H9 (cell line): ENCODE measurements around the gene ZCCHC13. TPM values are rescaled to one million over a fixed set of nuclear protein-coding genes. Genes with fewer than 3 reads are reported as not detected.

Experiments used
- DNase-seq: peaks from one replicate; pipeline ENCODE4 v3.0.0-alpha.2; 2017
- H2AFZ ChIP-seq: one replicate; pipeline ENCODE4 v1.6.1; 2013; ENCODE audit warnings: mild to moderate bottlenecking, low read length, control low read depth, moderate library complexity
- H2AK5ac ChIP-seq: 2 replicates; pipeline ENCODE4 v1.6.1; 2013; ENCODE audit warnings: low read length, control low read depth, mixed read lengths; ENCODE audit not compliant: insufficient read length
- H2BK120ac ChIP-seq: one replicate; pipeline ENCODE4 v1.6.1; 2013; ENCODE audit warnings: low read depth, mild to moderate bottlenecking, low read length, control low read depth, inconsistent platforms; ENCODE audit not compliant: poor library complexity, severe bottlenecking
- H2BK12ac ChIP-seq: 2 replicates; pipeline ENCODE4 v1.6.1; 2013; ENCODE audit warnings: low read length, control low read depth, mixed read lengths, low read depth; ENCODE audit not compliant: insufficient read length
- H2BK15ac ChIP-seq: 2 replicates; pipeline ENCODE4 v1.6.1; 2013; ENCODE audit warnings: low read depth, low read length, control low read depth
- H2BK20ac ChIP-seq: one replicate; pipeline ENCODE4 v1.6.1; 2013; ENCODE audit warnings: low read depth, mild to moderate bottlenecking, low read length, control low read depth, inconsistent platforms; ENCODE audit not compliant: poor library complexity, severe bottlenecking
- H2BK5ac ChIP-seq: 2 replicates; pipeline ENCODE4 v1.6.1; 2013; ENCODE audit warnings: low read length, control low read depth, mixed read lengths; ENCODE audit not compliant: insufficient read length
- H3K14ac ChIP-seq: 2 replicates; pipeline ENCODE4 v1.6.1; 2013; ENCODE audit warnings: low read length, control low read depth; ENCODE audit not compliant: insufficient read depth
- H3K18ac ChIP-seq: 2 replicates; pipeline ENCODE4 v1.6.1; 2013; ENCODE audit warnings: low read depth, mild to moderate bottlenecking, mixed read lengths, low read length, control low read depth; ENCODE audit not compliant: insufficient read length
- H3K23ac ChIP-seq: 2 replicates; pipeline ENCODE4 v1.6.1; 2013; ENCODE audit warnings: low read length, control low read depth, mixed read lengths, low read depth; ENCODE audit not compliant: insufficient read length
- H3K23me2 ChIP-seq: 2 replicates; pipeline ENCODE4 v1.6.1; 2013; ENCODE audit warnings: low read depth, mild to moderate bottlenecking, mixed read lengths, low read length, control low read depth; ENCODE audit not compliant: insufficient read length, poor library complexity, severe bottlenecking
- H3K27ac ChIP-seq: 2 replicates; pipeline ENCODE4 v1.5.1; 2013; ENCODE audit warnings: low read length, control low read depth, mixed read lengths, low read depth; ENCODE audit not compliant: insufficient read length
- H3K27me3 ChIP-seq: 2 replicates; pipeline ENCODE4 v1.6.1; 2013; ENCODE audit warnings: low read length, control low read depth, inconsistent platforms; ENCODE audit not compliant: insufficient read depth
- H3K4ac ChIP-seq: 2 replicates; pipeline ENCODE4 v1.6.1; 2013; ENCODE audit warnings: low read depth, mild to moderate bottlenecking, control low read depth, inconsistent platforms, low read length, moderate library complexity
- H3K4me1 ChIP-seq: 2 replicates; pipeline ENCODE4 v1.6.1; 2013; ENCODE audit warnings: low read length, control low read depth, inconsistent platforms; ENCODE audit not compliant: insufficient read depth
- H3K4me2 ChIP-seq: 2 replicates; pipeline ENCODE4 v1.6.1; 2013; ENCODE audit warnings: low read length, control low read depth, mixed read lengths; ENCODE audit not compliant: insufficient read length, insufficient read depth
- H3K56ac ChIP-seq: 2 replicates; pipeline ENCODE4 v1.6.1; 2013; ENCODE audit warnings: low read depth, mild to moderate bottlenecking, mixed read lengths, low read length, control low read depth; ENCODE audit not compliant: insufficient read length
- H3K79me1 ChIP-seq: 2 replicates; pipeline ENCODE4 v1.6.1; 2013; ENCODE audit warnings: low read depth, mild to moderate bottlenecking, moderate library complexity, low read length, control low read depth, inconsistent platforms; ENCODE audit not compliant: insufficient read depth, poor library complexity, severe bottlenecking
- H3K79me2 ChIP-seq: 2 replicates; pipeline ENCODE4 v1.6.1; 2013; ENCODE audit warnings: low read length, control low read depth, inconsistent platforms; ENCODE audit not compliant: insufficient read depth
- H3K9ac ChIP-seq: 2 replicates; pipeline ENCODE4 v1.6.1; 2013; ENCODE audit warnings: low read length, control low read depth, mixed read lengths; ENCODE audit not compliant: insufficient read length; ENCODE audit errors: extremely low read depth
- H3K9me3 ChIP-seq: one replicate; pipeline ENCODE4 v1.6.1; 2013; ENCODE audit warnings: low read depth, low read length, inconsistent platforms; ENCODE audit not compliant: control insufficient read depth
- H3T11ph ChIP-seq: one replicate; pipeline ENCODE4 v1.6.1; 2013; ENCODE audit warnings: mild to moderate bottlenecking, low read length, control low read depth, inconsistent platforms
- H4K20me1 ChIP-seq: one replicate; pipeline ENCODE4 v1.6.1; 2013; ENCODE audit not compliant: control insufficient read depth, insufficient read length, insufficient read depth
- H4K5ac ChIP-seq: 2 replicates; pipeline ENCODE4 v1.6.1; 2013; ENCODE audit warnings: low read depth, mild to moderate bottlenecking, mixed read lengths, low read length, control low read depth; ENCODE audit not compliant: insufficient read length
- H4K8ac ChIP-seq: replicated peaks from 2 replicates; pipeline ENCODE4 v1.6.1; 2013; ENCODE audit warnings: low read length, control low read depth, mixed read lengths, low read depth; ENCODE audit not compliant: insufficient read length
- H4K91ac ChIP-seq: 2 replicates; pipeline ENCODE4 v1.6.1; 2013; ENCODE audit warnings: low read depth, mild to moderate bottlenecking, moderate library complexity, mixed read lengths, low read length, control low read depth; ENCODE audit not compliant: insufficient read length
- H3K27ac Mint-ChIP-seq, 3 experiments: 2 replicates in 2 of 3; 3 replicates in 1 of 3; pipeline ENCODE4 v1.8.0; 2020 to 2021; ENCODE audit warnings: mixed read lengths in 3 of 3, mild to moderate bottlenecking in 1 of 3, moderate library complexity in 1 of 3
- H3K27me3 Mint-ChIP-seq: 2 replicates; pipeline ENCODE4 v1.8.0; 2021; ENCODE audit warnings: low read depth, mild to moderate bottlenecking, moderate library complexity, mixed read lengths
- H3K36me3 Mint-ChIP-seq, 3 experiments: 2 replicates in 2 of 3; 3 replicates in 1 of 3; pipeline ENCODE4 v1.8.0; 2020 to 2021; ENCODE audit warnings: low read depth in 3 of 3, mixed read lengths in 3 of 3; ENCODE audit not compliant: insufficient read depth in 1 of 3
- H3K4me1 Mint-ChIP-seq, 2 experiments: 2 replicates each; pipeline ENCODE4 v1.8.0; 2020; ENCODE audit warnings: mixed read lengths in 2 of 2
- H3K4me3 Mint-ChIP-seq, 2 experiments: 2 replicates in 1 of 2; 3 replicates in 1 of 2; pipeline ENCODE4 v1.8.0; 2020 to 2021; ENCODE audit warnings: mild to moderate bottlenecking in 2 of 2, mixed read lengths in 2 of 2, moderate library complexity in 1 of 2
- H3K9me3 Mint-ChIP-seq, 2 experiments: 2 replicates in 1 of 2; 3 replicates in 1 of 2; pipeline ENCODE4 v1.8.0; 2020; ENCODE audit warnings: mild to moderate bottlenecking in 2 of 2, mixed read lengths in 2 of 2, moderate library complexity in 1 of 2
- WGBS: extraction: QIAGEN DNeasy Blood & Tissue Kit; methylation state at CpG from one replicate; pipeline ENCODE4 v1.1.7; 2013; ENCODE audit warnings: missing lambda C conversion rate, low lambda C conversion rate, mixed read lengths; ENCODE audit not compliant: insufficient read length; ENCODE audit errors: extremely low coverage; 5-methylcytosine and 5-hydroxymethylcytosine counted together
- total RNA-seq: library from RNA; stranded (reverse); gene quantifications from 2 replicates; pipeline ENCODE4 v1.2.1, GENCODE V29; 2021
- TF ChIP-seq, protein P1 (sequence below): fragments of 200-600 bp; sonication (generic); conservative IDR thresholded peaks from 3 replicates; pipeline ENCODE4 v1.8.0; 2021; ENCODE audit warnings: antibody characterized with exemption, mild to moderate bottlenecking

The ZCCHC13 gene
- total RNA-seq, 1 experiment from 2014 or later = not detected

DNA sequence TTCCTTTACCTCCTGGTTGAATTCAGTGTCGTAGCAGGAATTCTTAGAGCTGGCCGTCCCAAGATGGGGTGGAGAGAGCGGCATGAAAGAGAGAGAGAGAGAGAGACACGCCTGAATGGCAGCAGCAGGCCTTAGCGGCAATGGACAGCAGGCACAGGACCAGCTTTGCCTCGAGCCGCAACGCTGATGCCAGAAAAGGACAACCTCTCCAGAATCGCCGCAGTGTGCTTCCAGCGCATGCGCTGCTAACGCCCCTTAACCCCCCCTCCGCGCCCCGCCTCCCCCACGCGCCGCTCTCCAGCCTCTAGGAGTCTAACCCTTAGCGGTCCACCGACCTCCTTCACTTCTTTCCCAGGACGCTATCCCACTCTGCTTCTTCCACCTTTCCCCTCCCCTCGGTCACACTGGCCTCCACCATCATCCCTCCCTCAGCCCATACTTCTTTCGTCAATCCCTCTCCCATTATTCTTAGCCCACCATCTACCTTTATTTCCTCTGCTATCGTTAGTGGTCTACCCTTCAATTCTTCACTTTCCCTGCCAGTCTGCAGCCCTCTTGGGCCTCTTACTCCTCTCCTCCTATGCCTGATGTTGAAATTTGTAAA is 10.5 kb upstream of the ZCCHC13 start:
- Histone ChIP-seq H3K9me3 (no peaks in the 10 kb centered on the region), H3T11ph (no peak overlapping the region), H3K4me1 (no peaks in the 10 kb centered on the region), H3K14ac (peak overlapping the region; percentile 65), H2BK20ac (no peak overlapping the region), H2BK5ac (no peak overlapping the region), H3K27me3 (no peaks in the 10 kb centered on the region), H2AFZ (no peak overlapping the region), H4K91ac (no peak overlapping the region), H3K23ac (no peak overlapping the region), H2BK12ac (no peak overlapping the region), H2BK15ac (no peak overlapping the region), H4K5ac (no peak overlapping the region), H3K79me2 (peaks cover 18% of the 10 kb centered on the region; the same call in 1 of the 2 replicates), H3K4ac (no peak overlapping the region), H3K56ac (no peak overlapping the region), H2BK120ac (no peak overlapping the region), H3K4me2 (peak overlapping the region; percentile 86), H3K79me1 (no peaks in the 10 kb centered on the region), H3K23me2 (peaks cover 5% of the 10 kb centered on the region), H3K27ac (peak overlapping the region; percentile 93), H3K18ac (peak overlapping the region; percentile 82), H4K20me1 (no peaks in the 10 kb centered on the region), H2AK5ac (no peak overlapping the region), H4K8ac (no peak overlapping the region), H3K9ac (peak overlapping the region; percentile 92)
- TF ChIP-seq, protein P1, sequence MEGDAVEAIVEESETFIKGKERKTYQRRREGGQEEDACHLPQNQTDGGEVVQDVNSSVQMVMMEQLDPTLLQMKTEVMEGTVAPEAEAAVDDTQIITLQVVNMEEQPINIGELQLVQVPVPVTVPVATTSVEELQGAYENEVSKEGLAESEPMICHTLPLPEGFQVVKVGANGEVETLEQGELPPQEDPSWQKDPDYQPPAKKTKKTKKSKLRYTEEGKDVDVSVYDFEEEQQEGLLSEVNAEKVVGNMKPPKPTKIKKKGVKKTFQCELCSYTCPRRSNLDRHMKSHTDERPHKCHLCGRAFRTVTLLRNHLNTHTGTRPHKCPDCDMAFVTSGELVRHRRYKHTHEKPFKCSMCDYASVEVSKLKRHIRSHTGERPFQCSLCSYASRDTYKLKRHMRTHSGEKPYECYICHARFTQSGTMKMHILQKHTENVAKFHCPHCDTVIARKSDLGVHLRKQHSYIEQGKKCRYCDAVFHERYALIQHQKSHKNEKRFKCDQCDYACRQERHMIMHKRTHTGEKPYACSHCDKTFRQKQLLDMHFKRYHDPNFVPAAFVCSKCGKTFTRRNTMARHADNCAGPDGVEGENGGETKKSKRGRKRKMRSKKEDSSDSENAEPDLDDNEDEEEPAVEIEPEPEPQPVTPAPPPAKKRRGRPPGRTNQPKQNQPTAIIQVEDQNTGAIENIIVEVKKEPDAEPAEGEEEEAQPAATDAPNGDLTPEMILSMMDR = no peak
- Mint-ChIP-seq H3K27me3 (no peaks in the 10 kb centered on the region), H3K9me3 (peaks cover 7 to 13% of the 10 kb centered on the region in 2 experiments), H3K4me1 (peaks cover 21 to 22% of the 10 kb centered on the region in 2 experiments), H3K27ac (peak overlapping the region; percentile 78 to 99 (median 99); a peak in 6 of 7 replicates), H3K4me3 (peak overlapping the region; percentile 84 to 96), H3K36me3 (peaks cover 22 to 33% (median 26%) of the 10 kb centered on the region in 3 experiments)
- WGBS = no CpG with 5 or more reads among the region's 25 CpGs
- DNase-seq = peak; percentile 84
